Activated CD4-positive, alpha-beta T cell treated with anti-CD3 and anti-CD28 coated beads, Interleukin-2, amount 50 U/mL, for 48 hours (primary cell): ENCODE data around the gene CPSF4L.

ENCODE experiments used
- DNase-seq, 2 experiments: peaks; one replicate each; pipeline ENCODE4 v3.0.0-alpha.2; 2020

CPSF4L gene

DNA sequence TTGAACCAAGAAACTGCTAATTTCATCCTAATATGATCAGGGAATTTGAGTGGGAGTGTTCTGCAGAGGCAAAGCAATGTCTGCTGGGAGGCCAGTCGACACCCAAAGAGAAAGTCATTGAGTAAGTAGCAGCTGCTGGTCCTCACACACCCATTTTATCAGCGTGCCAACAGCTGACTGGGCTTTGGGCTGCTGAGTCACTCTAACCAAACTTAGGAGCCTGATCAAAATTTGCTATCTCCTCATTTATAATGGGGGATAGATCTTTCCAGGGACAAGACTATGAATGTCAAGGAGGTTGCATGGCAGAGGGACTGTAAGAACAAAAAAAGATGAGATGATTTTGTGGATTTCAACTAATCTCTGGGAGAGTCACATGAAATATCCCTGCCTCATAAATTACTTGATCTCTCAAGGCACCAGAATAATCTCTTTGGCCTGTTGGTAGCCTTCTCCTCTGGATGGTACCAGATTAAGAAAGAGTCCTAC, 32.9 kb downstream of the CPSF4L start:
- peak; percentile 17 to 40 for DNase-seq

DNA sequence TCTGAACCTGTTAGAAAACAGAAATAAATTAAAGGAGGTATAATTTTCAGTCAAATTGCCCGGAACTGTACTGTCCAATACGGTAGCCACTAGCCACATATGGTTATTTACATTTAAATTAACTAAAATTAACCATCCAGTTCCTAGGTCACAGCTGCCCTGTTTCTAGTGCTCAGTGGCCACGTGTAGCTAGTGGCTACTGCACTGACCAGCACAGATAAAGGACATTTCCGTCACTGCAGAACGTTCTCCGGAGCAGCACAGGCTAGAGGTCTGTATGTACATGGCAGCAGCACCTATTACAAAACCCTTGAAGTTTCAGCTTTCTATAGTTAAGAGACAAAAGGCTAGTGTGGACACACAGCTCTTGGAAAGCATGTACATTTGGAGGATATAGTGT, 33.7 kb downstream of the CPSF4L start:
- DNase-seq, result no peak

DNA sequence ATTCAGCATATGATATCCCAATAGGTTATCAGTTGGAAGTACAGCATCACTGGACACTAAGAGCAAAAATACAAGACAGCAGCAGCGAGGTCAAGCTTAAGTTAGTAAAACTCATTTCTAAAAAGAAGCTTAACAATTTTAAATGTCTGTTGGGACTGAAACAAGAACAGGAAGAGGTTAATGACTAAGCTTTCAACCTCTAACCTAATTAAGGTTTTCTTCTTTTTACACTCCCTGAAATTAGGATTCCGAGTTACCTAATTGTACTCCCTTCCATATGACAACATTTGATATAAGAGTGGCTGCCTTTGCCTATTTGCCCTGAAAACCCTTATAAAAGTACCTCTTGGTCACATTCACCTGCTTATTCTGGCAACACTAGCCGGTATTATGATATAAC, 34.3 kb downstream of the CPSF4L start:
- no peak for DNase-seq

DNA sequence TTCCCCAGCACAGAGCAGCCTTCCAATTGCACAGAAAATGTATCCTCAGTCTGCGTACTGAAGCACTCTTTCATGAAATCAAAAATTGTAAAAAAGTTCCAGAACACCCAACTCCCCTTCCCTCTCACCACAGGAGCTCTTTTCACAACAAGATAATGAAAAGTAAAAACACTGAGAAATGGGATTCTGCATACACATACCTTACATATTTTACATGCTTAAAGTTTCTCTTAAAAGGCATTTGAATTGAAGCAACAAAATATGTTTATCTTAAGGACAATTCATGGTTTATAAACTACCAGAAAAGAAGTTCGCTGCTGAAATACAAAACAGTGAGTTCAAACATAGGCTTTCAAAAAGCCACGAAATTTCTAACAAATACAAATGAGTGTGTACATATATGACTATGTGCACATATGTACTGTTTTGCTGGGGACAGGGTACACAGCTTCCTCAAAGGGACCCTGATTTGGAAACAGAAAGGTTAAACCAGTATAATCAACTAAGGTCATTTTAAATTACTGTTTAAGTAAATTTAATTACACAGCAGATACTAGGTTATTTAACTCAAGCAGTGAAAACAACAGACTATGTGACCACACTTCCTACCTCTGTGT, 35.0 kb downstream of the CPSF4L start:
- no peak for DNase-seq

DNA sequence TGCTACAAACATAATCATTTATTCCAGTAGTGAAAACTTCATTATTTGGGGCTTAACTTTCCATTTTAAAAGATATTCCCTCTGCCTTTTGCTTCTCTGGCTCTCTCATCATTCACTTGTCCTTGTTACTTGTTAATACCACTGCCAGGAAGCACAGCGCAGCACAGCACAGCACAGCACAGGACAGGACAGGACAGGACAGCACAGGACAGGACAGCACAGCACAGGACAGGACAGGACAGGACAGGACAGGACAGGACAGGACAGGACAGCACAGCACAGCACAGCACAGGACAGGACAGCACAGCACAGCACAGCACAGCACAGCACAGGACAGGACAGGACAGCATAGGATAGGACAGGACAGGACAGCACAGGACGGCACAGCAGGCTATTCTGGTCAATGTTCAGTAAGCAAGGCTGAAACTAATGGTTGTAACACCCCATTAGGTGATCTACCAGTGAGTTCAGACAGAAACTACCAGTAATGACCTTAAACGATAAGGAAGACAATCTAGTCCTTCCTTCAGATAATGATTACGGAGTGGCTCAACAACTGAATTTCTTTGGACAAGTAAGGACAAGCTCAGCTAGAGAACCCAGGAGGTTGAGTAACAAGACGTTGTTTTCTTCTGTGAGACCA, 36.9 kb downstream of the CPSF4L start:
- DNase-seq, result no peak

DNA sequence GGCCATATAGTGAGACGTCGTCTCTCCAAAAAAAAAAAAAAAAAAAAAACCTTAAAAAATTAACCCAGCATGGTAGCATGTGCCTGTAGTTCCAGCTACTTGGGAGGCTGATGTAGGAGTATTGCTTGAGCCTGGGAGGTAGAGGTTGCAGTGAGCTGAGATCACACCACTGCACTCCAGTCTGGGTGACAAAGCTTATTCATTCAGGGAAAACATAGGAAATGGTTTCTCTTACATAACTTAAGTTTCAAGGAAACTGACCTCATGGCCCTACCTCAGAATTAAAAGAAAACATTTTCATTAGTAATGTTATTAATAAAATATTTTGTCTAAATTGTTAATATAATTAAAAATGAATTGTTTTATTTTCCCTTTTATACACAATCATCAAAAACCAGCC, 37.4 kb downstream of the CPSF4L start:
- DNase-seq, result no peak

DNA sequence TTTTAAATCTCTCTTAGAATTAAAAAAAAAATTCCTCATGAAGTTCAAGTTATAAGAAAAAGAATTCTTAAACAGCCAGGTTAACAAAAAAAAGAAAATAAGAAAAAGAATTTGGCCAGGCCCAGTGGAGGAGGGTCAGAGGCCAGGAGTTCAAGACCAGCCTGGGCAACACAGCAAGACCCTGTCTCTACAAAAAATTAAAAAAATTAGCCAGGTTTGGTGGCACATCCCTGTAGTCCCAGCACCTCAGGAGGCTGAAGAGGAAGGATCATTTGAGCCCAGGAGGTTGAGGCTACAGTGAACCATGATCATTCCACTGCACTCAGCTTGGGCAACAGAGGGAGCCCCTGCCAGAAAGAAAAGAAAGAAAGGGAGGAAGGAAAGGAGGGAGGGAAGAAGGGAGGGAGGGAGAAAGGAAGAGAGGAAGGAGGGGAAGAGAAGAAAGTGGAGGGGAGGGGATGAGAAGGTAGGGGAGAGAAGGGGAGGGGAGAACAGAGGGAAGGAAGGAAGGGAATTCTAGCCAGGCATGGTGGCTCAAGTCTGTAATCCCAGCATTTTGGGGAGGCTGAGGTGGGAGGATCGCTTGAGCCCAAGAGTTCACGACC, 38.0 kb downstream of the CPSF4L start:
- no peak for DNase-seq

DNA sequence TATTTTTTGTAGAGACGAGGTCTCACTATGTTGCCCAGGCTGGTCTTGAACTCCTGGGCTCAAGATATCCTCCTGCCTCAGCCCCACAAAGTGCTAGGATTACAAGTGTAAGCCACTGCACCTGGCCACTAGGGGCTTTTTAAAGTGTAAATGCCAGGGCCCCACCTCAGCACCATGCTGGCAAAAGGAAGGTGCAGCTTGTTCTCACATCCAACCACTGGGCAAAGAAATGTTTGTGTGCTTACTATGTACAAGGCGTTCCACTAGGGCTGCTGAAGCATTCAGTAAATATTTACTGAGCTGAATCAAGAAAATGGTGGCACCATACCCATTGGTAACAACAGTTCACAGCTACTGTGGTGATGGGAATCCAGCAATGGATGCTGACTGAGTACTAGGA, 46.2 kb downstream of the CPSF4L start:
- no peak for DNase-seq

DNA sequence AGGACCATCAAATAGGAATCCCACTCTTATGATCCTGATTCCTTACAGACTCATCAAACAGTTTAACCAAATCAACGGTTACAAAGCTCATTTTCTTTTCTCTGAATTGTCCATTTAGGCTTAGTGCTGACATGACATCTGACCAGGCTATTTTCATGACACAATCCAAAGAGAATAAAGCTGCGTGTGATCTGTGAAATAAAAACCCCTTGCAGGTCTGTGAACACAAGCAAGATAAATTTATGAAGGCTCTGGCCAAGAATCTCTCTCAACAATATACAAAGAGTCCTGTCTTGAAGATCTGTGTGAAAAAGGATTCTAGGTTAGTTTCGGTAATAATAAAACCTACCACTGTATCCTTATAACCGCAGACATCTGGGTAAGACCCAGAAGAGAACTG, 46.8 kb downstream of the CPSF4L start:
- no peak for DNase-seq

DNA sequence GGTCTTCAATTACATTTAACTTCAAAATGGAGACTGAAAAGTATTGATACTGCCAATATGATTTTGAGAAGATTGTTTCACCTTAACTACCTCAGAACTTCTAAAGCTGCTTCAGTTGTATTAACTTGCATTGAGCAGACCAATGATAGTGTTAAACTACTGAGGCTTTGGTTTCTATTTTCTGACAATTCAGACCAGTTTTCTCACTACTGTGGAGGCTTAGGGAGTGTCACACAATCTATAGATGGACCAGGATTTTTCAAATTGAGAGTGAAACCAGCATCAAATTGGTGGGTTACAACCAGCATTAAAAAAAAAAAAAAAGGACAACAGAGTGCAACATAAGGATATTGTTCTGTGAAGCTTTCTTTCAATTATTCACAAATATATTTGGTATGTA, 47.7 kb downstream of the CPSF4L start:
- no peak for DNase-seq

DNA sequence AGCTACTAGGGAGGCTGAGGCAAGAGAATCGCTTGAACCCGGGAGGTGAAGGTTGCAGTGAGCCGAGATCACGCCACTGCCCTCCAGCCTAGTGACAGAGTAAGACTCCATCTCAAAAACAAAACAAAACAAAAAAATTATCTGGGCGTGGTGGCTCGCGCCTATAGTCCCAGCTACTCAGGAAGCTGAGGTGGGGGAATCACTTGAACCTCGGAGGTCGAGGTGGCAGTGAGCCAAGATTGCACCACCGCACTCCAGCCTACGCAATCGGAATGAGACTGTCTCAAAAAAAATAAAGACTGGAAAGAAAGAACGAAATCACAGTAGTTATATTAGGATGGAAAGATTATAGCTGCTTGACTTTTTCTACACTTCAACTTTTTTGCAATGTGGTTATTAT, 49.9 kb downstream of the CPSF4L start:
- peak; percentile 58 to 62 for DNase-seq

DNA sequence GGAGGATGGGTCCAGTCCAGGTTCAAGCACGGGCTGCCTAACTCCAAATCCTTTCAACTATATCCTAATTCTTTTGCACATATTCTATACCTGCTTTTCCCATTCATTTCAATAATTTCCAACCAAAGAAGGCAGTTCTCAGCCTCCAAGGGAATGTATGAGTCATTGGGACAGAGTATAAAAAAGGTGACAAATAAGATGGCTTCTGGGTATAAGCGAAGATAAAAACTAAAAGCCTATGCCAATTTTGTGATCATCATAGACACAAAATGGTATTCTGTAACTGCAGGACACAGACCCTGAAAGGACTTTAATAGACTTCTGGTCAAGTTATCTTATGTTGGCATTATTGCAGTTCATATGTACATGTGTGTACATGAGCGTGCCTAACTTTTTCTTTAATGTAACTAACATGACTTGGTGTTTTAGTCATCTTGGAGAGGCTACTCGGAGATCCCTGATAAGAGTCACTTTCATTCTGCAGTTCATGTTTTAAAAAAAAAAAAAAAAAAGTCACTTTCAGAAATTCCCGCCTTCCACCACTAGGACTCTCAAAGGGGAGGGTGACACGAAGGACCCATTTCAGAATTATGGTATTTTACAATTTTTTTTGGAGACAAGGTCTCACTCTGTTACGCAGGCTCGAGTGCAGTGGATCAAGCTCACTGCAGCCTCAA, 51.5 kb downstream of the CPSF4L start:
- DNase-seq, result no peak

DNA sequence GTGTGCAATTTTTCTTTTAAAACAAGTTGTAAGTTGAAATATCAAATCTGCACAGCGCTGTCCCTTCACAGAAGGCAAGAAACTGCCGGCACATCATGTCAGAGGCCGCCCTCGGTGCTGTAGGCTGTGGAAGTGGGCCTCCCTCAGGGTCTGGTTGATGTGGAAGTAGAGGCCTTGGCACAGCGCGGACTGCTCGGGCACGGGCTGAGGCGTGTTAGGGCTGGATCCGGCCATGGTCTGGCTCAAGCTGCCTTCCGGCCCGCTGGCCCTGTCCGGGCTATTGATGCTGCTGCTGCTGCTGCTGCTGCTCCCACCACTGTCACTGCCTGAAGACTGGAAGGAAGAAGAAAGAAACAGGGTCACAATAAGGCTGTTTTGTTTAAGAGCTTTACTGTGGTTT, 52.2 kb downstream of the CPSF4L start:
- no peak for DNase-seq

DNA sequence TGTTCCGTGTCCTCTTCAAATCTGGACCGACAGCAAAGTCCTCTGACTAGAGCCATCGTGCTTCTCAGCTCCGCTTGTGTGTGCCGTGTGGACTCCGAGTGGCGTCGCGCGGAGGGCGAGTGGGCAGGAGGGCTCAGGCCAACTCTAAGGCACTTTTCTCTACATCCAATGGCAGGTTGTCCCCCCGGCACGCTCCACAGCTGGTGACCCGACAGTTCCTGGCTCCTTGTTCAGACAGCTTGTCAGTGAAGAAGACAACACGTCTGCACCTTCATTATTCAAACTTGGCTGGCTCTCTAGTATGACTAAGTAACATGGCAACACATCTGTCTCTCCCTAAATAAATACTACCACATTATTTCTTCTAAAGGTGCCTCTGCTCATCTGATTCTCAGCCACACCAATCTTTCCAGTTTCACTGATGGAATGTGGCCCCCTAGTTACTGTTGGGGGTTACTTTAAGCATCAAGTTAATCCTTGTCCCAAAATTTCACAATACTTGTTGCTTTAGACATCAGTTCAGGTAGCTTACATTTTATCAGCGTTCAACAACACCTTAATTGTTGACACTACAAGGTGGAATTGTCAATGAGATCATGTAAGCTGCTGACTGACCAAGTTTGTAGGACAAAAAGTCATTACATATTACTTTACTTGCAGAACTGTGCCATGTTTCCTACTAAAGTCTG, 53.4 kb downstream of the CPSF4L start:
- DNase-seq, result no peak

DNA sequence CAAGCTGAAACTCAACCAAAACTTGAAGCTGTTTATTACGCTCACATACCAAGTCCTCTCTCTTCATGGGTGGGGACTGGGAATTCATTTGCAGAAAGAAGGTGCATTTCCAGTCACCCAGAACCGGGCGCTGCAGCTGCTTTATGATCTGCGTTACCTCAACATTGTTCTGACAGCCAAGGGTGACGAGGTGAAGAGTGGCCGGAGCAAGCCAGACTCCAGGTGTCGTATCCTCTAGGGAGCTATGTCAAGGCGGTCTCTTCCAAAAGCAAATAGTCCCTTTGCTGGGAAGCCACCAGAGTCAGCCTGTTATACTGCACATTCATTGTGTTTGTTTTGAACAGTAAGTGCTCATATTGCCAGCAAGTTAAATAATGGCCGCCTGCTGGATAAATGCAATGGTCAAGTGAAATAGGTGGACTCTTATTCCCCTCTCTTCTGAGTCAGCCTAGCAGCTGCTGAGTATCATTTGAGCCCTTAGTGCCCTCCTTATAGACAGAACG, 56.2 kb downstream of the CPSF4L start:
- no peak for DNase-seq

DNA sequence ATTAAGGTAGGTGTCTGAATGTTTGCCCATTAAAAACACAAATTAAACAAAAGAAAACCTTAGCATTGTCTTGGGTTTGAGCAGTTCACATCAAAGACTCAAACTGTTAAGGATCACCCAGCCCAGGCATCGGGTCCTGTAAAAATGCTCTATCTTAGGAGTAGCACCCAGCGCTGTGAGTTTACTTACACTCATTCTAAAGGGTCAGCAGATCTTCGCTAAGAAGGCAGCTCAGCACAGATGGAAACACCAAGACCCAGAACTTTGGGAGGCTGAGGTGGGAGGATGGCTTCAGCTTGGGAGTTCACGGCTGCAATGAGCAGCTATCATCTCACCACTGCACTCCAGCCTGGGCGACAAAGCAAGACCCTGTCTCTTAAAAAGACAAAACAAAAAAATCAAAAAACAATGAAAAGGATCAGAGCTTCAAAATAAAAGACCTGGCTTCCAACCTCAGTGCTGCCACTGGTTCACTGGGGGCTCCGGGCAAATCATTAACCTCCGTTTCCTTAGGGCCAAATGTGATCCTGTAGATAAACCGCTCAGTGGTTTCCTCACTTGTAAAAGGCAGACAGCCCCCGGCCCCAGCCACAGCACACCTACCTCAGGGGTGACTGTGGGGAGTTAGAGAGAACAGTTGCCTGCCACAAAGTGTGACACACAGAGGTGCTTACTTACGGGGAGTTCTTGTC, 57.7 kb downstream of the CPSF4L start:
- DNase-seq, result peak in 1 of 2 experiments; percentile 19

DNA sequence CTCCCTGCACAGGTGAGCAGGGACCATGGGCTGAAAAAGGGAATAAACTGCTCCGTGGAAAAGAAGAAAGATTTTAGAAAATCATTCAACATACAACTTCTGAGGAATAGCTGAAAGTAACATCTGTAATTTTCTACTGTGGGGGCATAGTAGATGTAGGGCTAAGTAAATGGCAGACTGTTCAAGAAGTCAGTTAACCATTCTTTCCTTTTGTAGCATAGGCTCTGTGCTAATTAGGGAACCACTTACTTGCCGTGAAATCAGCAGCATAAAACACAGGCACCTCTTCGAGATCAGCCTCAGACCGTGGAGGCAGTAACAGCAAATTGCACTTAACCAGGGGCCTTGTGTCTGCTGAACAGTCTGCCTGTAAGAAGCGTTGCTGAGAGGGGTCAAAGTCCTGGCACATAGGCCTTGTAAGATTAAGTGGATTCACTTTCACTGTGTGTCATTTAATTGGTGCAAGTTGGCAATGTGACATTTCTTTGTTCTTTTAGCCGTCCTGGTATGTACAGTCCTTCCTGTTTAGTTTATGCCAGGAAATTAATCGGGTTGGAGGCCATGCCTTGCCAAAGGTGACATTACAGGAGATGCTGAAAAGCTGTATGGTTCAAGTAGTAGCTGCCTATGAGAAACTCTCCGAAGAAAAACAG, 58.4 kb downstream of the CPSF4L start:
- DNase-seq, result no peak

DNA sequence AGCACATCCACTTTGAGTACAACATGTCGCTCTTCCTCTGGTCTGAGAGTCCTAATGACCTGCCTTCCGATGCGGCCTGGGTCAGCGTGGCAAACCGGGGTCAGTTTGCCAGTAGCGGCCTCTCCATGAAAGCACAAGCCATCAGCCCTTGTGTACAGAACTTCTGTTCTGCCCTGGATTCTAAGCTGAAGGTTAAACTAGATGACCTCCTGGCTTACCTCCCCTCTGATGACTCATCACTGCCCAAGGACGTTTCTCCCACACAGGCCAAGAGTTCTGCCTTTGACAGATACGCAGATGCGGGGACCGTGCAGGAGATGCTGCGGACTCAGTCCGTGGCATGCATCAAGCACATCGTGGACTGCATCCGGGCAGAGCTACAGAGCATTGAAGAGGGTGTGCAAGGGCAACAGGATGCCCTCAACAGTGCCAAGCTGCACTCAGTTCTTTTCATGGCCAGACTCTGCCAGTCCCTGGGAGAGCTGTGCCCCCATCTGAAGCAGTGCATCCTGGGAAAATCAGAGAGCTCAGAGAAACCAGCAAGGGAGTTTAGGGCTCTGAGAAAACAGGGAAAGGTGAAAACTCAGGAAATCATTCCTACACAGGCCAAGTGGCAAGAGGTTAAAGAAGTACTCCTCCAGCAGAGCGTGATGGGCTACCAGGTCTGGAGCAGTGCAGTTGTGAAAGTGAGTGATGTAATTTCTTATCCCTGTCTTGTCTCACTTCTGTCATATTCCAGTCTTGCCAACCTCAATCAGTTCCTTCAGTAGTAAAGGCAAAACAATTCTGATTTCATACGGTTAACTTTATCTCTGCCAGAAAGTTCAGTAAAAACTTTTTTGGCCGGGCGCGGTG, 60.2 kb downstream of the CPSF4L start:
- DNase-seq, result no peak

DNA sequence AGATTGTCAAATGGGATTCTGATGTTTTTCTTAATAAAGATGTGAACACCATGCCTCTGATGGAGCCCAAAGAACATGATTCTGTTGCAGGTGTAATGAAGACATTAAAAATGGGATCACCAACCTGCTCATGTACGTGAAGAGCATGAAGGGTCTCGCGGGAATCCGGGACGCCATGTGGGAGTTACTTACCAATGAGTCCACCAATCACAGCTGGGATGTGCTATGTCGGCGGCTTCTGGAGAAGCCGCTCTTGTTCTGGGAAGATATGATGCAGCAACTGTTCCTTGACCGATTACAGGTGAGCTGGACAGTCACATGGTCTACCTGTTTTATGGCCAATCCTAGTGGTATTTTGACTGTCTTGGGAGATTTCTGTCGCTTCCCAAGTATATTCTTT, 61.2 kb downstream of the CPSF4L start:
- no peak for DNase-seq

DNA sequence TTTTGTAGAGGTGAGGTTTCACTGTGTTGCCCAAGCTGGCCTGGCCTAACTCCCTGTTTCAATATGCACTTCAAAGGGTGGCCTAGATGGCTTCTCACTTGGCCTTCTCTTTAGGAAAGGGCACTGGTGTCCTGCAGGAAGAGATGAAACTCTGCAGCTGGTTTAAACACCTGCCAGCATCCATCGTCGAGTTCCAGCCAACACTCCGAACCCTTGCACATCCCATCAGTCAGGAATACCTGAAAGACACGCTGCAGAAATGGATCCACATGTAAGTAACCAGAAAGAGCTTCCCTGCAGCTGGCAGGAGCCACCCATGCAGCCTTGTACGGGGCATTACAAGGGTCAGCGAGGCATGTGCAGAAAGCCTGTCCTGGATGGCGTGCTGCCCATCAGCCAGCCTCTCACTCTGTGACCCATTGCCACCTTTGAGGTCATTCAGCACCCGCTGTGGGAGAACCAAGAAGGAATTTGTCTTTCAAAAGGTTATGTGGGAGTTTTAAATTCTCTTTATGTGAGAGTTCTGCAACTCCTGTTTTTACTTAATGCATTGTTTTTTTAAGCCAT, 61.8 kb downstream of the CPSF4L start:
- no peak for DNase-seq

DNA sequence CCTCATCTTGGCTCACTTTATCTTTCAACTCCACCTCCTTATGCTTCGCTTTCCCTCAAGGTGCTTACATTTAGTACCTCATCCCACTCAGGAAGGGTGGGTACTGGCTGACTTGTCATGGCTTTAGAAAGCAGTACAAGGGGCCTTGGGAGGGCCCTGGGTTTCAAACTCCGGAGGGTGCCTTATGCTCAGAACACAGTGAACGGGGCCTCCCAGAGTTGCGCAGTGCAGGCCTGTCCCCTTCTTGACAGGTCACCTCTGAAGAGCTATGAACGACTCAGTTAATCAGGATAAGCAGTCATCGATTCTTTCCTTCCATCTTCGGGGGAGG, 62.8 kb downstream of the CPSF4L start:
- DNase-seq, result no peak
